Kidney epithelial cell (primary cell): ENCODE measurements around the gene MYCN. TPM values are rescaled to one million over a fixed set of nuclear protein-coding genes. Genes with fewer than 3 reads are reported as not detected.

ENCODE experiments used
- DNase-seq: peaks from one replicate; pipeline ENCODE4 v3.0.0-alpha.2; 2010; ENCODE audit warnings: low read depth
- H3K27me3 ChIP-seq: 2 replicates; pipeline ENCODE4 v1.6.0; 2011; ENCODE audit warnings: low read length; ENCODE audit not compliant: control insufficient read depth, insufficient read depth
- H3K36me3 ChIP-seq: 2 replicates; pipeline ENCODE4 v1.5.1; 2011; ENCODE audit warnings: low read length; ENCODE audit not compliant: control insufficient read depth, insufficient read depth
- H3K4me3 ChIP-seq: 2 replicates; pipeline ENCODE4 v1.5.1; 2011; ENCODE audit warnings: low read depth, mild to moderate bottlenecking, control low read depth, low read length
- total RNA-seq: library from RNA; depleted of rRNA; stranded (reverse); fragments of >200 nt; gene quantifications from 2 replicates; pipeline ENCODE4 v1.2.3, GENCODE V29; 2015
- TF ChIP-seq, protein P1 (sequence below): IDR thresholded peaks from 2 replicates; pipeline ENCODE4 v1.5.1; 2011; ENCODE audit warnings: mild to moderate bottlenecking, moderate library complexity, low read length, control low read depth, inconsistent platforms; ENCODE audit not compliant: insufficient read depth, poor library complexity, severe bottlenecking

The MYCN gene
- total RNA-seq, 1 donor from 2014 or later, result 0.54 TPM

GRCh38 chr2:15984368-15985255 lies 44.3 kb downstream of the MYCN start:
- H3K36me3 ChIP-seq, result no peaks in the 10 kb centered on the region
- H3K4me3 ChIP-seq, result no peak overlapping the region
- no peaks in the 10 kb centered on the region for H3K27me3 ChIP-seq
- TF ChIP-seq, protein P1, sequence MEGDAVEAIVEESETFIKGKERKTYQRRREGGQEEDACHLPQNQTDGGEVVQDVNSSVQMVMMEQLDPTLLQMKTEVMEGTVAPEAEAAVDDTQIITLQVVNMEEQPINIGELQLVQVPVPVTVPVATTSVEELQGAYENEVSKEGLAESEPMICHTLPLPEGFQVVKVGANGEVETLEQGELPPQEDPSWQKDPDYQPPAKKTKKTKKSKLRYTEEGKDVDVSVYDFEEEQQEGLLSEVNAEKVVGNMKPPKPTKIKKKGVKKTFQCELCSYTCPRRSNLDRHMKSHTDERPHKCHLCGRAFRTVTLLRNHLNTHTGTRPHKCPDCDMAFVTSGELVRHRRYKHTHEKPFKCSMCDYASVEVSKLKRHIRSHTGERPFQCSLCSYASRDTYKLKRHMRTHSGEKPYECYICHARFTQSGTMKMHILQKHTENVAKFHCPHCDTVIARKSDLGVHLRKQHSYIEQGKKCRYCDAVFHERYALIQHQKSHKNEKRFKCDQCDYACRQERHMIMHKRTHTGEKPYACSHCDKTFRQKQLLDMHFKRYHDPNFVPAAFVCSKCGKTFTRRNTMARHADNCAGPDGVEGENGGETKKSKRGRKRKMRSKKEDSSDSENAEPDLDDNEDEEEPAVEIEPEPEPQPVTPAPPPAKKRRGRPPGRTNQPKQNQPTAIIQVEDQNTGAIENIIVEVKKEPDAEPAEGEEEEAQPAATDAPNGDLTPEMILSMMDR, result no peak
- no peak for DNase-seq

DNA sequence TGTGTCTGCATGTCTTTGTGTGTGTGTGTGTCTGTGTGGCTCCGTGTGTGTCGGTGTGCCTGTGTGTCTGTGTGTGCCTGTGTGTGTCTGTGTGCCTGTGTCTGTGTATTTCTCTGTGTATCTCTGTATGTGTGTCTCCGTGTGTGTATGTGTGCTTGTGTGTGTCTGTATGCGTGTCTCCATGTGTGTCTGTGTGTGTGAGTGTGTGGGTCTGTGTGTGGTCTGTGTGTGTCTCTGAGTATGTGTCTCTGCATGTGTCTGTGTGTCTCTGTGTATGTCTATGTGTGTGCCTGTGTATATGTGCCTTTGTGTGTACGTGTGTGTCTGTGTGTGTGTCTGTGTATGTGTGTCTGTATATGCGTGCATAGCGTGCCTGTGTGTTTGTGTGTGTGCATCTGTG lies 45.2 kb downstream of the MYCN start:
- no peak for DNase-seq
- Histone ChIP-seq H3K27me3 (no peaks in the 10 kb centered on the region), H3K4me3 (no peak overlapping the region), H3K36me3 (no peaks in the 10 kb centered on the region)
- TF ChIP-seq, protein P1, result no peak

DNA sequence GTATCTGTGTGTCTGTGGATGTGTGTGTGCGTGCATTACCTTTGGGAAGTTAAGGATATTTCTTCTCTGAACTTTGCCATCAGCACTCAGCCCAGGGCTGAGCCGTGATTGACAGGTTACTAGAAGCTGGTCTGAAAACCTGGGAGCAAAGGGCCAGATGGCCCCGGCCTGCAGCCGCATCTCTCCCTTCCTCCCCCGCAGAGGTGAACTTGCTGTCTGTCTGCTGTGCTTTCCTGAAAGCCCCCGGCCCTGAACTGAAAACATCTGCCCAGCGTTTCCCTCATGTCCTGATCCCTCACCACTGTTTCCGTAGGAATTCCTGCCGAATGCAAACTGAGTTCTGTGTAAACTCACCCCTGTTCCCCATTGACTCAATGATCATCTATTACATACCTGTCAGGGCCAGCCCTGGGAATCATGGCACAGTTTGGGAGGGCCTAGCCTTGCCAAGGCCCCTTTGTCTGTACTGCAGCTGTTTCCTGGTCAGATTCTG lies 45.8 kb downstream of the MYCN start:
- Histone ChIP-seq H3K36me3 (no peaks in the 10 kb centered on the region), H3K27me3 (no peaks in the 10 kb centered on the region), H3K4me3 (no peak overlapping the region)
- no peak for DNase-seq
- TF ChIP-seq, protein P1, result no peak

DNA sequence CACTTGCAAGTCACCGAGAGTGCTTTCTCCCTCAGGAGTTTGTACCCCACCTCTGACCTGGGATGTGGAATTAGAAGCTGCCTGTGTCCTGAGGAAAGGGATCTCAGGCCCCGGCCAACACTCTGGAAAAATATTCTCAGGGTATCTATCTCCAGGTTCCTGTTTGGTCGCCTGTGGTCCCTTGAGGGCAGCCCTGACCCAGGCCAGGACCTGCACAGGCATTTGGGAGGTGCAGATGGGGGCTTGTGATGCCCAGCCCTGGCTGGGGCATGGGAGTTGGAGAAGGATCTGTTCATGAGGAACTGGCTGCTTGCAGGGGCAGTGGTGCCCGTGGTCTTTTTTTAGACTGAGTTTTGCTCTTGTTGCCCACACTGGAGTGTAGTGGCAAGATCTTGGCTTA lies 46.3 kb downstream of the MYCN start:
- TF ChIP-seq, protein P1, result no peak
- H3K27me3 ChIP-seq, result no peaks in the 10 kb centered on the region
- H3K36me3 ChIP-seq, result no peaks in the 10 kb centered on the region
- no peak overlapping the region for H3K4me3 ChIP-seq
- DNase-seq, result no peak

DNA sequence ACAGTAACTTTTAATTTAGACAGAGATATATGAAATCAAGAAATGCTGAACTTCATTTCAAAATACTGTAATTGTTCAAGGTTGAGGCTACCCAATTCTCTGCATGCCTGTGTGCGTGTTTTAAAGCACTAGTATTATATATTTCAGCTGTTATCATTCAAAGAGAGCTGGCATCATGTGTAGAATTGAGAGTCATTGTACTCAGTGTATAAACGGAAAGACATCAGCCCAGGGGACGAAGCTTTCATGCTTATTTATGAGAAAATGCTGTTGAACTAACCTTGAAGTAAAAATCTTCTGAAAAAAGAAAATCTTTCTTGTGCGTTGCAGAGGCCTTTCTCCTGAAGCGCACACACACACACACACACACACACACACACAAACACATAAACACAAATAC lies 48.4 kb downstream of the MYCN start:
- TF ChIP-seq, protein P1, result no peak
- Histone ChIP-seq H3K36me3 (no peaks in the 10 kb centered on the region), H3K4me3 (no peak overlapping the region), H3K27me3 (no peaks in the 10 kb centered on the region)
- DNase-seq, result no peak
